Effector memory CD4-positive, alpha-beta T cell (primary cell): ENCODE results near the gene SH3PXD2A.
"Not testable (repeated sequence)": the region's sequence is repeated elsewhere in the genome, so short reads cannot be mapped to it uniquely, and the experiment has no call there.

ENCODE experiments used
- DNase-seq, 3 donors: peaks; one replicate each; pipeline ENCODE4 v3.0.0-alpha.2; 2020
- H3K27ac ChIP-seq: 2 replicates; pipeline ENCODE4 v1.7.0; 2013; ENCODE audit warnings: mild to moderate bottlenecking, low read length, moderate library complexity; ENCODE audit not compliant: insufficient read depth, poor library complexity, severe bottlenecking
- H3K27me3 ChIP-seq: replicated peaks from 2 replicates; pipeline ENCODE4 v1.7.0; 2013; ENCODE audit warnings: mild to moderate bottlenecking, low read length; ENCODE audit not compliant: insufficient read depth, control insufficient read depth, poor library complexity, severe bottlenecking
- H3K36me3 ChIP-seq: 2 replicates; pipeline ENCODE4 v1.7.0; 2013; ENCODE audit warnings: mild to moderate bottlenecking, low read length, moderate library complexity; ENCODE audit not compliant: control insufficient read depth, insufficient read depth
- H3K4me1 ChIP-seq: 2 replicates; pipeline ENCODE4 v1.7.0; 2013; ENCODE audit warnings: low read length, mild to moderate bottlenecking; ENCODE audit not compliant: control insufficient read depth, insufficient read depth, poor library complexity, severe bottlenecking
- H3K4me3 ChIP-seq: 2 replicates; pipeline ENCODE4 v1.7.0; 2013; ENCODE audit warnings: low read length, low read depth, mild to moderate bottlenecking; ENCODE audit not compliant: insufficient read depth, poor library complexity, severe bottlenecking
- H3K9me3 ChIP-seq: 2 replicates; pipeline ENCODE4 v1.7.0; 2013; ENCODE audit warnings: mild to moderate bottlenecking, low read length, moderate library complexity; ENCODE audit not compliant: control insufficient read depth

The SH3PXD2A gene

DNA sequence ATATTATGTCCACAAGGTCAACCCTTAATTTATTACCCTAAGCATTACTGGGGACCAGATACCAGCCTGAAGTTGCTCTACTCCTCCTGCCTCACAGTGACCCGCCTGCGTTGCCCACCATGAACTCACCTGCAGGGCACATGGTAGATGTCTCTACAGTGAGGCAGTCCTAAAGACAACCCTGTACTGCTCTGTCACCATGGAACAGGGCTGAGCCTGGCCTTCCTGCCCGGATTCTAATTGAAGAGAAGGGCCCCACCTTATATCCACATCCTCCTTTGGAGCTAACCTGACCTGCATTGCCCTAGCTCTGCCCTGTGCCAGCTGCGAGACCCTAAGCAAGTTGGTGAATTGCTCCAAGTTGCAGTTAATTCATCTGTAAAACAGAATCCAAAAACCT lies 4.1 kb downstream of the SH3PXD2A start:
- Histone ChIP-seq H3K4me1 (peaks cover 22% of the 10 kb centered on the region), H3K36me3 (no peaks in the 10 kb centered on the region), H3K9me3 (no peaks in the 10 kb centered on the region), H3K27me3 (peaks cover 5% of the 10 kb centered on the region), H3K27ac (no peak overlapping the region), H3K4me3 (no peak overlapping the region)
- no peak for DNase-seq

DNA sequence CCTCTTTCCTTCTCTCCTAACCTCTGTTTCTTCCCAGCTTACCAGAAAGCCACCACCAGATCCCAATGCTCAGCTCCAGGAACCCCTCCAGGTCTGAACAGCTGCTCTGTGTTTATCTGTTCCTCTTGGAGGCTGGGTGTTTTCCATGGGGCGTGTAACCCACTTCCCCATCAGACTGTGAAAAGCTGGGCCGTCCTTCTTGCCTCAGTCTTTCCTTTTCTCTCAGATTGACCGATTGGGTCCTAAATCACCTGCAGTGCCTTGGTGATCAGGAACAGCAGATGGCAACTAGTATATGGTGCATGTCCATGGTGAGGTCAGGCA lies 4.8 kb downstream of the SH3PXD2A start:
- no peak overlapping the region for H3K27ac ChIP-seq
- no peak overlapping the region for H3K4me3 ChIP-seq
- H3K9me3 ChIP-seq: no peaks in the 10 kb centered on the region
- H3K36me3 ChIP-seq: no peaks in the 10 kb centered on the region
- peaks cover 24% of the 10 kb centered on the region for H3K4me1 ChIP-seq
- H3K27me3 ChIP-seq: no peaks in the 10 kb centered on the region
- no peak for DNase-seq

DNA sequence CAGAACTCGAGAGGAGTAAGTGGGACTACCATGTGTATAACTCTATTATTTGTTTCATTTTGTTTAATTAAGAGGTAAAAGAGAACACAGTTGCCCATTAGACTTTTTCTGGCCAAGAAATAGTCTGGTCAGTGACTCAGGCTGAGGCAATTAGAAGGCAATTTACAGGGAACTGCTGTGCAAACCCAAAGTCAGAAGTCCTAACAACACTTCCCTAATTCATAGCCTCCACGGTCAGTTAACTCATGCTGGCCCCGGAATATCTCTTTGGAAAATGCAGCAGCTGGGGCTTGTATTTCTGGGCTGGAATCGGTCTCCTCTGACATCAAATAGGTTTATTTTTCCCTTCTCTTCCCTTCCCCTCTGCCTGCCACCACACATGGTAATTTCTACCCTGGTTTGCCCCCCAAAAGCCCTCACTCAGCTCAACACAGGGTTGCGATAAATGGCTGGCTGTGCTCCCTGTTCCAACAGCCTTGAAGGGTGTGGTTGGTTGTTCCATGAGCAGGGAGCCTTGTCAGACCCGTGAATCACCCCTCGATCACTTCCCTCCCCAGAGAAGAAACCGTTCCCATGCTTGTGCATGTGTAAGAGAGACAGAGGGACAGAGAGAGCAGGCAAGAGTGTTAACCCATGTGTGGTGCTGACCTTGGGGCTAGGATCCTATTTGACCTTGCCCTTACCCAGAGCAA lies 5.3 kb downstream of the SH3PXD2A start:
- H3K27ac ChIP-seq: no peak overlapping the region
- DNase-seq: no peak
- H3K27me3 ChIP-seq: no peaks in the 10 kb centered on the region
- H3K36me3 ChIP-seq: no peaks in the 10 kb centered on the region
- H3K4me1 ChIP-seq: peaks cover 26% of the 10 kb centered on the region
- H3K4me3 ChIP-seq: no peak overlapping the region
- H3K9me3 ChIP-seq: no peaks in the 10 kb centered on the region

DNA sequence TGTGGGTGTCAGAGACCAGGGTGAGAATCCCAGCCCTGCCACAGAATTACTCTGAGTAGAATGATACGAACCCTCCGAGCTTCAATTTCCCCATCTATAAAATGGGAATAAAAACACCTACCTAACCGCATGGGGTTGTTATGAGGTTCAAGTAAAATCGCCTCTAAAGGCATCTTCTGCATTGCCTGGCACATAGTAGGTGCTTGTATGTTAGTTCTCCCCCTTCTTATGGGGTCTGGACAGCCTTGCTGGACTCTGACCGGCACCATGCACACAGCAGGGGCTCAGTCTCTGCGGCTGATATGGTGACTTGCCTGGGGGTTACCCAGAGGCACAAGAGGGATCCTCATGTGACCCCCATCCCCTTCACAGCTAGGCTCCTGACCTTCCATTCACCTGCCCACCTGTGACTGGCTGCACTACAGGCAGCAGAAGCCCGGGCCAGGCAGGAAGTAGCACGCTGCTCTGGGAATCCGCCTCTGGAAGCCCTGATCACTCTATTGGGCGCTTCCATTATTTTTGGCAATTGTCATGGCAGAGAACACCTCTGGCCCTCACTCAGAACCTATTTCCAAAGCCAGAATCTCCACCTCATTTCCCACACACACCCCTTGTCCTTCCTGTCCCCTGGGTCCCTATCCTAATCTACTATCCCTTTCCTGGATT lies 6.0 kb downstream of the SH3PXD2A start:
- Histone ChIP-seq H3K4me1 (peaks cover 19% of the 10 kb centered on the region), H3K9me3 (no peaks in the 10 kb centered on the region), H3K27me3 (no peaks in the 10 kb centered on the region), H3K4me3 (no peak overlapping the region), H3K36me3 (no peaks in the 10 kb centered on the region), H3K27ac (no peak overlapping the region)
- DNase-seq: no peak

DNA sequence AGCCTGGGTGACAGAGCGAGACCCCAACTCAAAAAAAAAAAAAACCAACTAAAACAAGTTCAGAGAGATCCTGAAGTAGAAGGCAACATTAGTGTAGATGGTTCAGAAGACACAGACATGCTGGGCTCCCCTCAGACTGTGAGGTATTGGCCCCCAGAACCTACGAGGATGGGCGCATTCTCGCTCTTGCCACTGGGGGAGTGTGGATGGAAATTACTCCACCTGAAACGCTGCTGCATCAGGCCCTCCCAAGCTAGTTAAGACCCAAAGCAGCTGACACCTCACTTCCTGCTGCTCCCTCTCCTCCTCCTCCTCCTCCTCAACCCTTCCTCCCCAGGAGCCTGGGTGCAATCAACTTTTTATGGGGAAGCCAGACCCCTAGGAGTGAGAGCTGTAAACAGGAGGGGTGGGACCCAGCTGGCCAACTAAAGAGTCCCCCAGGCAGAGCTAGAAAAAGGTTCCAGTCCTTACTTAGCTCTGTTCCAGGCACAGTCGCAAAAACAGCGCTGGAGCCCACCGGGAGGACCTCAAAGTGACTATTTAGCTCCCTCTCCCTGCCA lies 7.4 kb downstream of the SH3PXD2A start:
- Histone ChIP-seq H3K4me1 (peaks cover 16% of the 10 kb centered on the region), H3K36me3 (no peaks in the 10 kb centered on the region), H3K27ac (no peak overlapping the region), H3K9me3 (no peaks in the 10 kb centered on the region), H3K27me3 (no peaks in the 10 kb centered on the region), H3K4me3 (no peak overlapping the region)
- DNase-seq: no peak

DNA sequence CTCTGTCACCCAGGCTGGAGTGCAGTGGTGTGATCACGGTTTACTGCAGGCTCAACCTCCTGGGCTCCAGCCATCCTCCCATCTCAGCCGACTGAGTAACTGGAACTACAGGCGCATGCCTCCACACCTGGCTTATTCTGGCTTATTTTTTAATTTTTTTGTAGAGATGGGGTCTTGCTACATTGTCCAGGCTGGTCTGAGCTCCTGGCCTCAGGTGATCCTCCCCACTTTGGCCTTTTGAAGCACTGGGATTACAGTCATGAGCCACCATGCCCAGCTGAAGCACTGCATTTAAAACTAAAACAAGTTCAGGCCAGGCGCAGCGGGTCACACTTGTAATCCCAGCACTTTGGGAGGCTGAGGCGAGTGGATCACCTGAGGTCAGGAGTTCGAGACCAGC lies 8.0 kb downstream of the SH3PXD2A start:
- peaks cover 16% of the 10 kb centered on the region for H3K4me1 ChIP-seq
- no peaks in the 10 kb centered on the region for H3K36me3 ChIP-seq
- no peaks in the 10 kb centered on the region for H3K9me3 ChIP-seq
- H3K27ac ChIP-seq: no peak overlapping the region
- H3K4me3 ChIP-seq: no peak overlapping the region
- H3K27me3 ChIP-seq: no peaks in the 10 kb centered on the region
- no peak for DNase-seq

DNA sequence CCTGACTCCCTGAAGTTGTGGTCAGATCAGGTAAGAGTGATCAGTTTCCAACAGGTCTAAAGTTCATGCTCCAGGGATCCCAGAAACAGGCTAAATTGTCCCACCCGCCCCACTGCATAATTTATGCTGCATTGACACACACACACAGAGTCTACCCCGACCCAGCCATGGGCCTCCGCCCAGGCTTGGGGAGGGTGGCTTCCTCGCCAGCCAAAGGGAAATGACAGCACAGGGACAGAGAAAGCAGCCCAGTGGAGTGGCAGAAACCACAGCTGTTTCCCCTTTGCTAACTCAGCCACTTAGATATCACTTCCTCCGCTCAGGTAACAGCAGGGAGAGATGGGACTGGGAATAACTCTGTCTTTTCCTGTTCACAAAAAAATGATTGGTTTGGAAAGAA lies 9.4 kb downstream of the SH3PXD2A start:
- no peak overlapping the region for H3K27ac ChIP-seq
- H3K4me3 ChIP-seq: no peak overlapping the region
- DNase-seq: peak in 2 of 3 donors; percentile 14 to 15
- H3K36me3 ChIP-seq: no peaks in the 10 kb centered on the region
- no peaks in the 10 kb centered on the region for H3K27me3 ChIP-seq
- H3K4me1 ChIP-seq: peaks cover 16% of the 10 kb centered on the region
- no peaks in the 10 kb centered on the region for H3K9me3 ChIP-seq

DNA sequence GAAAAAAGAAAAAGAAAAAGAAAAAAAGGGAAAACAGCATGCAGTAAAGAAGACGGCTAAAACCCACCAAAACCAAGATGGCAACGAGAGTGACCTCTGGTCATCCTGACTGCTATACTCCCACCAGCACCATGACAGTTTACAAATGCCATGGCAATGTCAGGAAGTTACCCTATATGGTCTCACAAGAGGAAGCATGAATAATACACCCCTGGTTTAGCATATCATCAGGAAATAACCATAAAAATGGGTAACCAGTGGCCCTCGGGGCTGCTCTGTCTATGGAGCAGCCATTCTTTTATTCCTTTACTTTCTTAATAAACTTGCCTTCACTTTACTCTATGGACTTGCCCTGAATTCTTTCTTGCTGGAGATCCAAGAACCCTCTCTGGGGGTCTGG lies 10.0 kb downstream of the SH3PXD2A start:
- H3K9me3 ChIP-seq, DNase-seq, H3K27ac ChIP-seq, H3K36me3 ChIP-seq, H3K4me3 ChIP-seq, H3K27me3 ChIP-seq: not testable (repeated sequence)
- peaks cover 16% of the 10 kb centered on the region for H3K4me1 ChIP-seq

DNA sequence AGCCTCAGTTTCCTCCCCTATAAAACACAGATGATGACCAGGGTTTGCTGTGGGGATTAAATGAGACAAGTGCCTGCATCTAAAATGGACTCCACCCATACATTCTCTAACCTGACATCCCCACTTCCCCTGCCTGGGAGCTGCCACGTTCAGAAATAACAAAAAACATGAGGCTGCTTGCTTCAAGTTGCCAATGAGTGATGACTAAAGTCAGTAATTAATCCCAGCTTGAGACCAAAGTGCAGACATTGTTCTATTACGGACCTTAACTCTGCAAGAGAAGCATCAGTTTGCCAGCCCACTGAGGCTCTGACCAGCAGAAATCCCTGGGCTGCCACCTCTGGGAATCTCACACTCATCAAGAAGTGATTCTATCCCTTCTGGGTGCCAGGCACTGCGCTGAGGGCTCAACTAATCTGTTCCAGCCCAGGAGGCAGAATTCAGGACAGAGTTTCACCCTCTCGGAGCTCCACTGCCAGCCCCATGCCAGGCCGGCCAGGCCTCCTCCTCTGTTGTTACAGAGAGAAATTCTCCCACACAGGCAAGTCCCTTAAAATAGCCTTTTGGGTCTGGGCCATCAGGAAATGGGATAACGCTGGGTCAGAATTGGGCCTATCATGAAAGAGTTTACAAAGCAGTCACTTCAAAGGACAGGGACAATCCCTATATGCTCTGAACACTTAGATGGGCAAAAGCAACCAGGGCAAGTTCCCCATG lies 11.4 kb downstream of the SH3PXD2A start:
- no peak overlapping the region for H3K4me3 ChIP-seq
- no peaks in the 10 kb centered on the region for H3K27me3 ChIP-seq
- no peak for DNase-seq
- no peaks in the 10 kb centered on the region for H3K36me3 ChIP-seq
- no peaks in the 10 kb centered on the region for H3K9me3 ChIP-seq
- H3K4me1 ChIP-seq: peaks cover 16% of the 10 kb centered on the region
- H3K27ac ChIP-seq: no peak overlapping the region

DNA sequence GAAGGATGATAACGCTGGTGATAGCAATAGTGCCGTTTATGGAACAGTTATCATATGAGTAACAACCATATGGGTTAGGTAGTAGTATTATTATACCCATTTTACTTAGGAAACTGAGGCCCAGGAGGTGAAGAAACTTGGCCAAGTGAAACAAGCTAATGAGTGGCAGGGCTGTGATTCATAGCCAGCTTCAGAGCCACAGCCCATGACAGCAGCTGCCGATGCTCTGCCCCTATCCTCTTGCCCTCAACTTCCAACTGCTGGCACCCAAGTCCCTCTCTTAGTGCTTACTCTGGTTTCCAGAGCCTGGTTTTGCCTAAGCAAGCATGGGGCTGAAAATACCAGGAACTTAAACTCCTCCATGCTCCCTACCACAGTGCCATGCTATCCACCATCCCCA lies 12.3 kb downstream of the SH3PXD2A start:
- Histone ChIP-seq H3K36me3 (no peaks in the 10 kb centered on the region), H3K4me1 (peaks cover 16% of the 10 kb centered on the region), H3K9me3 (no peaks in the 10 kb centered on the region), H3K27ac (no peak overlapping the region), H3K4me3 (no peak overlapping the region), H3K27me3 (no peaks in the 10 kb centered on the region)
- no peak for DNase-seq
